ENCODE results near the gene DBN1.

Gene DBN1

GRCh38 chr5:177462021-177462670, 11.3 kb downstream of the DBN1 start:
- Histone ChIP-seq H3K4me1 (peaks cover 24 to 61% (median 40%) of the 10 kb centered on the region in 10 experiments), H3K27ac (peak overlapping the region in 10 of 11 experiments; percentile 0 to 89 (median 75); a peak in 19 of 22 replicates), H3K4me2 (peak overlapping the region; percentile 67 to 90 (median 81)), H3K27me3 (no peaks in the 10 kb centered on the region), H3K9me3 (replicated peaks in 1 of 11) (peaks cover 5 to 24% (median 21%) of the 10 kb centered on the region in 11 experiments; a peak in 18 of 22 replicates), H3K36me3 (peaks cover 39 to 86% (median 77%) of the 10 kb centered on the region in 11 experiments), H3K9ac (peak overlapping the region in 10 of 11 experiments; percentile 35 to 77 (median 63); a peak in 18 of 22 replicates), H3K4me3 (peak overlapping the region in 5 of 10 experiments; percentile 22 to 43 (median 30); a peak in 4 of 20 replicates), H4K20me1 (peaks cover 5 to 85% (median 63%) of the 10 kb centered on the region in 11 experiments; a peak in 21 of 22 replicates)
- TF ChIP-seq Cebpa-rat (IDR thresholded peaks at IDR 0.05) = no peak

- Histone ChIP-seq H3K4me3 (no peak overlapping the region), H4K20me1 (peaks cover 5 to 84% (median 57%) of the 10 kb centered on the region in 11 experiments; a peak in 21 of 22 replicates), H3K27me3 (no peaks in the 10 kb centered on the region), H3K4me1 (peaks cover 31 to 81% (median 58%) of the 10 kb centered on the region in 10 experiments), H3K27ac (peak overlapping the region in 6 of 11 experiments; percentile 3 to 50 (median 30); a peak in 6 of 22 replicates), H3K36me3 (peaks cover 18 to 72% (median 63%) of the 10 kb centered on the region in 11 experiments), H3K4me2 (no peak overlapping the region), H3K9me3 (replicated peaks in 1 of 11) (peaks cover 0 to 2% (median under 1%) of the 10 kb centered on the region in 11 experiments; a peak in 13 of 22 replicates), H3K9ac (peak overlapping the region in 6 of 11 experiments; percentile 13 to 41 (median 26); a peak in 5 of 22 replicates)
- TF ChIP-seq Cebpa-rat (IDR thresholded peaks at IDR 0.05) = no peak
These were observed 13.4 kb downstream of the DBN1 start for GRCh38 chr5:177459819-177460628.

GRCh38 chr5:177459357-177459756, 14.1 kb downstream of the DBN1 start:
- peaks cover 5 to 85% (median 57%) of the 10 kb centered on the region in 11 experiments; a peak in 21 of 22 replicates for H4K20me1 ChIP-seq
- H3K9ac ChIP-seq = peak overlapping the region in 3 of 11 experiments; percentile 11 to 29 (median 15); a peak in 2 of 22 replicates
- H3K27ac ChIP-seq = peak overlapping the region in 3 of 11 experiments; percentile 3 to 32 (median 9); a peak in 3 of 22 replicates
- H3K4me3 ChIP-seq = no peak overlapping the region
- H3K4me2 ChIP-seq = no peak overlapping the region
- peaks cover 31 to 84% (median 61%) of the 10 kb centered on the region in 10 experiments for H3K4me1 ChIP-seq
- no peaks in the 10 kb centered on the region for H3K9me3 ChIP-seq (replicated peaks in 1 of 11)
- H3K36me3 ChIP-seq = peaks cover 17 to 66% (median 57%) of the 10 kb centered on the region in 11 experiments; a peak in 21 of 22 replicates
- no peaks in the 10 kb centered on the region for H3K27me3 ChIP-seq
- no peak for TF ChIP-seq Cebpa-rat (IDR thresholded peaks at IDR 0.05)

- Histone ChIP-seq H3K27me3 (no peaks in the 10 kb centered on the region), H3K4me2 (no peak overlapping the region), H3K4me1 (peaks cover 34 to 87% (median 64%) of the 10 kb centered on the region in 10 experiments), H3K36me3 (peaks cover 17 to 64% (median 57%) of the 10 kb centered on the region in 11 experiments; a peak in 21 of 22 replicates), H4K20me1 (peaks cover 5 to 88% (median 57%) of the 10 kb centered on the region in 11 experiments; a peak in 21 of 22 replicates), H3K9me3 (replicated peaks in 1 of 11) (no peaks in the 10 kb centered on the region), H3K9ac (0 out of 22 replicates have a peak overlapping the region, but pooled peaks of 1 of the 11 experiments have one; percentile 11), H3K4me3 (no peak overlapping the region), H3K27ac (peak overlapping the region in 1 of 11 experiments; percentile 9; a peak in 3 of 22 replicates)
- TF ChIP-seq Cebpa-rat (IDR thresholded peaks at IDR 0.05) = no peak
These were observed 14.5 kb downstream of the DBN1 start for GRCh38 chr5:177458912-177459350.

- peak overlapping the region in 2 of 11 experiments; percentile 46 to 62; a peak in 4 of 22 replicates for H3K27ac ChIP-seq
- peaks cover 17 to 56% (median 49%) of the 10 kb centered on the region in 11 experiments; a peak in 21 of 22 replicates for H3K36me3 ChIP-seq
- H3K4me1 ChIP-seq = peaks cover 38 to 87% (median 64%) of the 10 kb centered on the region in 10 experiments
- H3K9ac ChIP-seq = no peak overlapping the region
- H4K20me1 ChIP-seq = peaks cover 5 to 88% (median 62%) of the 10 kb centered on the region in 11 experiments; a peak in 21 of 22 replicates
- peak overlapping the region in 1 of 11 experiments; percentile 28; a peak in 1 of 22 replicates for H3K4me2 ChIP-seq
- H3K9me3 ChIP-seq (replicated peaks in 1 of 11) = no peaks in the 10 kb centered on the region
- 0 out of 22 replicates have a peak, but pooled peaks cover 0 to 8% (median 0%) of the 10 kb centered on the region in 11 experiments for H3K27me3 ChIP-seq
- TF ChIP-seq Cebpa-rat (IDR thresholded peaks at IDR 0.05) = no peak
- no peak overlapping the region for H3K4me3 ChIP-seq
These were observed 15.4 kb downstream of the DBN1 start for GRCh38 chr5:177457852-177458681.

- 0 out of 22 replicates have a peak, but pooled peaks cover 0 to 9% (median 0%) of the 10 kb centered on the region in 11 experiments for H3K27me3 ChIP-seq
- peaks cover 5 to 85% (median 64%) of the 10 kb centered on the region in 11 experiments; a peak in 21 of 22 replicates for H4K20me1 ChIP-seq
- no peaks in the 10 kb centered on the region for H3K9me3 ChIP-seq (replicated peaks in 1 of 11)
- no peak for TF ChIP-seq Cebpa-rat (IDR thresholded peaks at IDR 0.05)
- peaks cover 17 to 52% (median 49%) of the 10 kb centered on the region in 11 experiments; a peak in 21 of 22 replicates for H3K36me3 ChIP-seq
- peak overlapping the region in 5 of 11 experiments; percentile 1 to 48 (median 42); a peak in 6 of 22 replicates for H3K9ac ChIP-seq
- H3K27ac ChIP-seq = peak overlapping the region in 4 of 11 experiments; percentile 7 to 21 (median 12); a peak in 2 of 22 replicates
- peak overlapping the region; percentile 65 to 100 (median 71); a peak in 21 of 22 replicates for H3K4me2 ChIP-seq
- peaks cover 30 to 87% (median 64%) of the 10 kb centered on the region in 10 experiments for H3K4me1 ChIP-seq
- no peak overlapping the region; a peak in 1 of 20 replicates for H3K4me3 ChIP-seq
These were observed 16.2 kb downstream of the DBN1 start for GRCh38 chr5:177456976-177457851.

- Histone ChIP-seq H3K4me1 (peaks cover 24 to 87% (median 64%) of the 10 kb centered on the region in 10 experiments), H3K9ac (peak overlapping the region in 5 of 11 experiments; percentile 1 to 48 (median 42); a peak in 6 of 22 replicates), H3K27ac (peak overlapping the region in 2 of 11 experiments; percentile 7 to 21; a peak in 1 of 22 replicates), H3K27me3 (0 out of 22 replicates have a peak, but pooled peaks cover 0 to 9% (median 0%) of the 10 kb centered on the region in 11 experiments), H3K9me3 (replicated peaks in 1 of 11) (no peaks in the 10 kb centered on the region), H3K4me2 (peak overlapping the region; percentile 65 to 100 (median 71)), H3K36me3 (peaks cover 17 to 48% (median 44%) of the 10 kb centered on the region in 11 experiments; a peak in 21 of 22 replicates), H3K4me3 (peak overlapping the region in 1 of 10 experiments; percentile 19; a peak in 2 of 20 replicates), H4K20me1 (peaks cover 5 to 79% (median 62%) of the 10 kb centered on the region in 11 experiments; a peak in 21 of 22 replicates)
- TF ChIP-seq Cebpa-rat (IDR thresholded peaks at IDR 0.05) = no peak
These were observed 16.9 kb downstream of the DBN1 start for GRCh38 chr5:177456591-177456964.
